ENCODE data around the gene MAD1L1. TPM values are rescaled to one million over a fixed set of nuclear protein-coding genes. Genes with fewer than 3 reads are reported as not detected.
"Not testable (repeated sequence)": the region's sequence is repeated elsewhere in the genome, so short reads cannot be mapped to it uniquely, and the experiment has no call there.

Gene MAD1L1
- total RNA-seq, 1 experiment from 2014 or later, result 46.7 TPM

DNA sequence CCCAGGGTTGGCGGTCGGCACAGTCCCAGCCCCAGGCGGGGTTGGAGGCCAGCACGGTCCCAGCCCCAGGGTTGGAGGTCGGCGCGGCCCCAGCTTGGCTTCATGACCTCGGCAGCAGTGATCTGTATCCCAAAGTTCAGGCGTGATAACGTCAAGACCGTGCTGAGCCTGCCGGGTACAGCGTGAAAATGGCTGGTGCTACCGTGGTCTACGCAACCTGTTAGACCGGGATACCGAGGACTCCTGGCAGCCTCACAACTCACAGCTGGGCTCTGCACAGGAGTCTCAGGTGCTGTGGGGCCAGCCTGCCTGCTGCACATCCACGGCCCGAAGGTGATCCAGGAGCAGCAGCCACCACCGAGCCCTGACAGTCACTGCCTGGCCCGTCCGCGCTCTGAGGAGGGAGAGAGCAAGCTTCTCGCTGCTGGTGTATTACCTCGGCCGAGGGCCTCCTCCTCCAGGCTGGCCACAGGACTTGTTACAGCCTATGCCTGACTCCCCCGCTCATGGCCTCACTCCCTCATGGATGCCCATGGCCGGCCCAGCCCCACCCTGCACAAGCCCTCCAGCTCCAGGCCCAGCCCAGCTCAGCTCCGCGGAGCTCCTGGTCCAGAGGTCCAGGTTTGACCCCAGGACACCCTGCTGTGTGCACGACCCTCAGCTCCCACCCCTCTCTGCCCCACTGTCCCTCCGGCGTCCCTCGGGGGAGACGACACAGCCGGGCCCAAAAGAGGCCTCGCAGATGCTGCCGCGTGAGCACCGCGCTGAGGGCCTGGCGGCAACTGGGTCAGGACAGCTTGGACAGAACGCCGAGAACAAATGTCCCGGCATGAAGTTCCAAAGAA is 406.6 kb downstream of the MAD1L1 start:
- ChIA-PET CTCF (no interaction called here), POLR2A (ENCODE audit: low non-redundant PET) (no interaction called here)
- DNase-seq (ENCODE audit: low spot score), result no peak
- Histone ChIP-seq H3K36me3 (ENCODE audit: insufficient read depth, low read length, poor library complexity, severe bottlenecking) (no peaks in the 10 kb centered on the region), H3K27ac (ENCODE audit: low read depth, low read length, poor library complexity, severe bottlenecking) (no peak overlapping the region), H3K27me3 (replicated peaks; ENCODE audit: insufficient read depth, low read depth, low read length, poor library complexity) (no peaks in the 10 kb centered on the region), H3K4me3 (ENCODE audit: low read depth, low read length, poor library complexity, severe bottlenecking) (no peak overlapping the region), H3K4me1 (ENCODE audit: insufficient read depth, low read length, poor library complexity, severe bottlenecking) (no peaks in the 10 kb centered on the region), H3K9me3 (ENCODE audit: low read depth, low read length, poor library complexity, severe bottlenecking) (no peaks in the 10 kb centered on the region)
- no peak for TF ChIP-seq EZH2 (IDR thresholded peaks at IDR 0.05; ENCODE audit: borderline replicate concordance, low read depth, low read length, poor library complexity, severe bottlenecking)
- no TSS peak for BruUV-seq (replicated peaks)
- intact Hi-C loops (cut with micrococcal nuclease; ENCODE audit: unreplicated experiment), result no loop called here

DNA sequence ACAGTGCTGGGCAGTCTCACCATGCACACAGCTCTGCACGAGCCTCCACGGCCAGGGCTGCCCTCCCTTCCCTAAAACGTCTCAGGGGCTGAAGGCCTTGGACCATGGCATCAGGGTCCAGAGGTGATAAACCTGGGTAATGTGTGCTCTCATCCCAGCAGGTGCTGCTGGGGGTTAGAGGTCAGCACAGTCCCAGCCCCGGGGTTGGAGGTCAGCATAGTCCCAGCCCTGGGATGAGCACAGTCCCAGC is 407.2 kb downstream of the MAD1L1 start:
- H3K27ac ChIP-seq (ENCODE audit: low read depth, low read length, poor library complexity, severe bottlenecking); H3K4me3 ChIP-seq (ENCODE audit: low read depth, low read length, poor library complexity, severe bottlenecking); H3K9me3 ChIP-seq (ENCODE audit: low read depth, low read length, poor library complexity, severe bottlenecking); BruUV-seq (replicated peaks); CTCF ChIA-PET; intact Hi-C loops (cut with micrococcal nuclease; ENCODE audit: unreplicated experiment); H3K27me3 ChIP-seq (replicated peaks; ENCODE audit: insufficient read depth, low read depth, low read length, poor library complexity); H3K4me1 ChIP-seq (ENCODE audit: insufficient read depth, low read length, poor library complexity, severe bottlenecking); H3K36me3 ChIP-seq (ENCODE audit: insufficient read depth, low read length, poor library complexity, severe bottlenecking); POLR2A ChIA-PET (ENCODE audit: low non-redundant PET); DNase-seq (ENCODE audit: low spot score): not testable (repeated sequence)

DNA sequence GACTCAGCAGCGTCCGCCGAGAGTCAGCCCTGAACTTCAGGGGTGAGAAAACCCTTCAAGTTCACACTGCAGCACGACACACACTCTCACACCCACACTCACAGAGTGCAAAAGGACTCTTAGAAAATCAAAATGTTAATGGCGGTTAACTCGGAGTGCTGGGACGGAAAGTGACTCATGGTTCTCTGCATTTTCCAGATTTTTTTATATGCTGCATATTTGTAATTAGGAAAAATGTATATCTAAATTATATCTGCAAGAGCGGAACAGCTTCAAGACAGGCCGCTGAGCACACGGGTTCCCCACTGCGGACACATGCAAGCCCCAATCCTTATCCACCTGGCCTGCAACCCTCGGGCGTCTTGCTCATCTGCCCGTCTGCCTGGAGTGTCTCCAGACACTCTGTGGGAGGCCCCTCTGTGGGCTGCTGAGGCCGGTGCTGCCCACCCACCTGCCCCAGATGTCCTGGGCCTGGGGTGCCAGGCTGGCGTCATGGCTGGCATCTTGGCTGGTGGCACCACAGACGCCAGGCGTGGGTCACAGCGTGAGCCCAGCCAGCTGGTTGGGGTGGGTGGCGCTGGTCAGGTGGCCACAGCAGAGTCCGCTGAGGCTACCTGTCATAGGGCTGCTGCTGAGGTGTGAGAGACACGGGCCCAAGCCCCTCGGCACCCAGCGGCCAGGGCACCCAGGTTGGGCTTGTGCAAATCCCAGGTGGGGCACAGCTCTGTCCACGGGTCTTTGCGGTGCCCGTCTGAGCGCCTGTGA is 407.7 kb downstream of the MAD1L1 start:
- POLR2A ChIA-PET (ENCODE audit: low non-redundant PET); H3K4me3 ChIP-seq (ENCODE audit: low read depth, low read length, poor library complexity, severe bottlenecking); DNase-seq (ENCODE audit: low spot score); CTCF ChIA-PET; H3K27me3 ChIP-seq (replicated peaks; ENCODE audit: insufficient read depth, low read depth, low read length, poor library complexity); H3K36me3 ChIP-seq (ENCODE audit: insufficient read depth, low read length, poor library complexity, severe bottlenecking); H3K9me3 ChIP-seq (ENCODE audit: low read depth, low read length, poor library complexity, severe bottlenecking); H3K4me1 ChIP-seq (ENCODE audit: insufficient read depth, low read length, poor library complexity, severe bottlenecking); BruUV-seq (replicated peaks); H3K27ac ChIP-seq (ENCODE audit: low read depth, low read length, poor library complexity, severe bottlenecking); intact Hi-C loops (cut with micrococcal nuclease; ENCODE audit: unreplicated experiment): not testable (repeated sequence)

DNA sequence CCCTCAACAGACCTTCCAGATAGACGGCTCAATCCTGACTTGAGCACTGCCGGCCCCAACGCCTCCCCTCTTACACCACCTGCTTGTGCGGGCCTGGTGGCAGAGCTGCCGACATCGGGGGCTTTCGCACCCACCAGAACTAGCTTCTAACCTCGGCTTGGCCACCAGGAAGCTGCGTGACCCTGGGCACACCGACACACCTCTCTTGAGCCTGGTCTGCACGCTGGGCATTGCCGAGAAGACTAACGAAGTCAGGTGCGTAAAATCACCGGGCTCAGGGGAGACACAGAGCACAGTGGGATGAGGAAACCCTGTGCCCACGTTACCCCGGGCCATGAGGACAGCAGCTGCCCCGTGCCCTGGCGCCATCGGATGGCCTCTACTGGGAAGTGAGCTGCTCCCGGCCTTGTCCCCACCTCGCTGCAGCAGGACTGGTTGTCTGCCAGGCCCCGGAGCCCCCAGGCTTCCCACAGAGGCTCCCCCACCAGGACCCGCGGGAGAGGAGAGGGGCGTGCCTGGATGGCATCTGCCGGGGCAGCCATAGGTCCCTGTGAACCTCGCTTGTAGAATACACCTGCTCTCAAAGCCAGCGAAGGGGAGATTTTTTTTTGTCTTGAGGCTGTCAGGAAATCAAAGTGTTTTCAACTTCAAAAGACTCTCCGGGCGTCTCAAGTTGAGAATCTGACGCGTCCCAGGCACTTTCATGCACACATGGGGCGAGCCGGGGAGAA is 408.4 kb downstream of the MAD1L1 start:
- H3K4me1 ChIP-seq (ENCODE audit: insufficient read depth, low read length, poor library complexity, severe bottlenecking); H3K9me3 ChIP-seq (ENCODE audit: low read depth, low read length, poor library complexity, severe bottlenecking); CTCF ChIA-PET; intact Hi-C loops (cut with micrococcal nuclease; ENCODE audit: unreplicated experiment); H3K27me3 ChIP-seq (replicated peaks; ENCODE audit: insufficient read depth, low read depth, low read length, poor library complexity); DNase-seq (ENCODE audit: low spot score); H3K4me3 ChIP-seq (ENCODE audit: low read depth, low read length, poor library complexity, severe bottlenecking); BruUV-seq (replicated peaks); H3K27ac ChIP-seq (ENCODE audit: low read depth, low read length, poor library complexity, severe bottlenecking); H3K36me3 ChIP-seq (ENCODE audit: insufficient read depth, low read length, poor library complexity, severe bottlenecking); POLR2A ChIA-PET (ENCODE audit: low non-redundant PET): not testable (repeated sequence)
